ENCODE measurements around the gene NR3C2. TPM values are rescaled to one million over a fixed set of nuclear protein-coding genes. Genes with fewer than 3 reads are reported as not detected.

The NR3C2 gene
- total RNA-seq, 1 donor from 2014 or later = 0.54 TPM

- Mint-ChIP-seq H3K4me1 (ENCODE audit: unreplicated experiment) (peaks cover 17% of the 10 kb centered on the region), H3K27ac (ENCODE audit: unreplicated experiment) (peak overlapping the region; percentile 45), H3K9me3 (ENCODE audit: unreplicated experiment) (no peaks in the 10 kb centered on the region), H3K4me3 (ENCODE audit: unreplicated experiment) (no peak overlapping the region), H3K27me3 (ENCODE audit: unreplicated experiment) (no peaks in the 10 kb centered on the region), H3K36me3 (ENCODE audit: low read depth, unreplicated experiment) (no peaks in the 10 kb centered on the region)
- TF ChIP-seq CTCF (IDR thresholded peaks at IDR 0.05; ENCODE audit: unreplicated experiment) = no peak
- DNase-seq (ENCODE audit: low spot score) = no peak
Observed at GRCh38 chr4:148270630-148271029, 171.6 kb downstream of the NR3C2 start.

GRCh38 chr4:148268835-148269234 lies 173.4 kb downstream of the NR3C2 start:
- no peaks in the 10 kb centered on the region for H3K27me3 Mint-ChIP-seq (ENCODE audit: unreplicated experiment)
- DNase-seq (ENCODE audit: low spot score) = no peak
- no peaks in the 10 kb centered on the region for H3K36me3 Mint-ChIP-seq (ENCODE audit: low read depth, unreplicated experiment)

GRCh38 chr4:148266921-148267320 lies 175.3 kb downstream of the NR3C2 start:
- Mint-ChIP-seq H3K27me3 (ENCODE audit: unreplicated experiment) (no peaks in the 10 kb centered on the region), H3K27ac (ENCODE audit: unreplicated experiment) (no peak overlapping the region), H3K4me3 (ENCODE audit: unreplicated experiment) (no peak overlapping the region), H3K4me1 (ENCODE audit: unreplicated experiment) (peaks cover 17% of the 10 kb centered on the region), H3K9me3 (ENCODE audit: unreplicated experiment) (no peaks in the 10 kb centered on the region), H3K36me3 (ENCODE audit: low read depth, unreplicated experiment) (no peaks in the 10 kb centered on the region)
- DNase-seq (ENCODE audit: low spot score) = no peak
- no peak for TF ChIP-seq CTCF (IDR thresholded peaks at IDR 0.05; ENCODE audit: unreplicated experiment)

More at GRCh38 chr4:148268835-148269234, 173.4 kb downstream of the NR3C2 start:
- H3K27ac Mint-ChIP-seq (ENCODE audit: unreplicated experiment) = no peak overlapping the region
- no peak overlapping the region for H3K4me3 Mint-ChIP-seq (ENCODE audit: unreplicated experiment)
- H3K9me3 Mint-ChIP-seq (ENCODE audit: unreplicated experiment) = no peaks in the 10 kb centered on the region
- no peak for TF ChIP-seq CTCF (IDR thresholded peaks at IDR 0.05; ENCODE audit: unreplicated experiment)
- H3K4me1 Mint-ChIP-seq (ENCODE audit: unreplicated experiment) = peaks cover 17% of the 10 kb centered on the region

- H3K4me3 Mint-ChIP-seq (ENCODE audit: unreplicated experiment) = no peak overlapping the region
- H3K36me3 Mint-ChIP-seq (ENCODE audit: low read depth, unreplicated experiment) = no peaks in the 10 kb centered on the region
- no peak for TF ChIP-seq CTCF (IDR thresholded peaks at IDR 0.05; ENCODE audit: unreplicated experiment)
- peaks cover 14% of the 10 kb centered on the region for H3K4me1 Mint-ChIP-seq (ENCODE audit: unreplicated experiment)
- H3K27ac Mint-ChIP-seq (ENCODE audit: unreplicated experiment) = no peak overlapping the region
- H3K9me3 Mint-ChIP-seq (ENCODE audit: unreplicated experiment) = no peaks in the 10 kb centered on the region
- DNase-seq (ENCODE audit: low spot score) = no peak
- no peaks in the 10 kb centered on the region for H3K27me3 Mint-ChIP-seq (ENCODE audit: unreplicated experiment)
Observed at GRCh38 chr4:148266240-148266639, 176.0 kb downstream of the NR3C2 start.

- no peak for TF ChIP-seq CTCF (IDR thresholded peaks at IDR 0.05; ENCODE audit: unreplicated experiment)
- no peaks in the 10 kb centered on the region for H3K36me3 Mint-ChIP-seq (ENCODE audit: low read depth, unreplicated experiment)
- H3K4me1 Mint-ChIP-seq (ENCODE audit: unreplicated experiment) = peaks cover 11% of the 10 kb centered on the region
- H3K27ac Mint-ChIP-seq (ENCODE audit: unreplicated experiment) = no peak overlapping the region
- no peaks in the 10 kb centered on the region for H3K9me3 Mint-ChIP-seq (ENCODE audit: unreplicated experiment)
- no peaks in the 10 kb centered on the region for H3K27me3 Mint-ChIP-seq (ENCODE audit: unreplicated experiment)
- DNase-seq (ENCODE audit: low spot score) = no peak
- H3K4me3 Mint-ChIP-seq (ENCODE audit: unreplicated experiment) = no peak overlapping the region
Observed at GRCh38 chr4:148265627-148266026, 176.6 kb downstream of the NR3C2 start.
